NCI-H510A treated with DMSO at 0.1 percent for 48 hours (cell line): ENCODE results near the gene CA14.
"Not testable (repeated sequence)": the region's sequence is repeated elsewhere in the genome, so short reads cannot be mapped to it uniquely, and the experiment has no call there.

Experiments
- DNase-seq: peaks from one replicate; lab custom pipeline; 2025; lab: John Stamatoyannopoulos, UW

CA14 gene

DNA sequence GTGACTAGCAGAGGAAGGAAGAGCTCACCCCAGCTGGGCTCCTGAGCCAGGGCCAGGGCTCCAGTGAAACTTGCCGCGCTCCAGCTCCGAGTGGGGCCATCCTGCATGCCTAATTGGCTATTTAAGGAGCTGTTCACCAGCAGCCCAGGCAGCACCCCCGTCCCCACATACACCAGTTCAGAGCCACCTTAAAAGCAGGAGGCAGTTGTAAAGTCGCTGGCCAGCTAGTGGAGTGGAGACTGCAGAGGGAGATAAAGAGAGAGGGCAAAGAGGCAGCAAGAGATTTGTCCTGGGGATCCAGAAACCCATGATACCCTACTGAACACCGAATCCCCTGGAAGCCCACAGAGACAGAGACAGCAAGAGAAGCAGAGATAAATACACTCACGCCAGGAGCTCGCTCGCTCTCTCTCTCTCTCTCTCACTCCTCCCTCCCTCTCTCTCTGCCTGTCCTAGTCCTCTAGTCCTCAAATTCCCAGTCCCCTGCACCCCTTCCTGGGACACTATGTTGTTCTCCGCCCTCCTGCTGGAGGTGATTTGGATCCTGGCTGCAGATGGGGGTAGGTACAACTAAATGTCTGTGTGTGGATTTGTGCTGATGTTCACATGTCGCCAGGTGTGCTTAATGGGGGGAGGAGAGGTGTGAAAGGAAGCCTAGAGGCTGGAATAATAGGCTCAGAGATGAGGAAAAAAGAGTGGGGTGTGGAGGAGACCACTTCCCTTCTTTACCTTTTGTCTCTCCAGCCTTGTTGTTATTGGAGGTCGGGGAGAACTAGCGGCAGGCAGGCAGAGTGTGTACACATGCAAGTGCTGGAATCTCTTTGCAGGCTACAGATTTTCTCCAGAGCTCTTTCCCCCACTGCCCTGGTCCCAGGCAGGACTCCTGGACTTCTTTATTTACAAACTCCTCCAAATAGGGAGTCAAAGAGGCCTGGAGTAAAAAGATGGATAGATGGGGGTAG is at the start of gene CA14:
TSS of gene CA14 (plus strand) at position 151 of the 962 bp plus-strand sequence. CDS start at position 506, 355 bp downstream.
- DNase-seq = no peak

DNA sequence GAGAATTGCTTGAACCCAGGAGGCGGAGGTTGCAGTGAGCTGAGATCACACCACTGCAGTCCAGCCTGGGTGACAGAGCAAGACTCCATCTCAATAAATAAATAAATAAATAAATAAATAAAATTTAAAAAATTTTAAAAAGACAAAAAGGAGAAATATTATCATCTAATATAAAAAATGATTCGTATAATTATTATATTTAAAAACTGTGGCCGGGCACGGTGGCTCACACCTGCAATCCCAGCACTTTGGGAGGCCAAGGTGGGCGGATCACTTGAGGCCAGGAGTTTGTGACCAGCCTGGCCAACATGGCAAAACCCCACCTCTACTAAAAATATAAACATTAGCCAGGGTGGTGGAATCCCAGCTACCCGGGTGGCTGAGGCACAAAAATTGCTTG is 49.1 kb upstream of the CA14 start:
- DNase-seq = not testable (repeated sequence)

DNA sequence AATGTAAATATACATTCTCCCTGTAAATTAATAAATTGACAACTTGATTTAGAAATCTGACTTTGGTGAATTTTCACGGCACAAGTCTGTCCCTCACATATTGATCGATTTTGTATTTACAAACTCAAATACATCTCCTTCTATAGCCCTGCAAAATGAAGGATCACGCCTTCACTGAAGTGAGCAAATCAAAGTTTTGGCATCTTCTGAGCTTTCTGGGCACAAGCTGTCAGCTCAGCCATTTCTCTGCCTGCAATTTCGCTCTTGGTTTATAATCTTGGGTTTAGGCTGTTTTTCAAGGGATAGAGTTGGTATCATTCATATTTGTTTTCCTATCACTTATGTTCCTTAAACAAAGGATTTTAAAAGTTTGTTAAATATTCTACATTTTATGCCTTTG is 47.5 kb upstream of the CA14 start:
- DNase-seq = no peak

DNA sequence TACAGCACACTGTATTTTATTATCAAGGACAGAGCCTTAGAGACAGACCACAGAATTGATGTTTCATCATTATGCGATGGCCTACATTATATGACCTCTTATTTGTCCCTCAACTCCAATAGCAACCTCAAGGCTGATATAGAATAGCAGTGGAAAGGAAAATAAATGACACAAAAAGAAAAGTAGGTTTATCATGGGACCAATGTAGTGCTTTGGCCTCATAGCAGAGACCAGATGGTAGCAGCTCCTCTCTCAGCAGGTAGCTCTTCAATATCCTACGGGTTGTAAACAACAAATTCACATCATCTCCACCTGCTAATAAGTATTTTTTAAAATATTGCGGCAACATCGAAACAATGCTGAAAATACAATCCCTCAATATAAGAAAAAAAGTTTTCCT is 46.9 kb upstream of the CA14 start:
- no peak for DNase-seq

DNA sequence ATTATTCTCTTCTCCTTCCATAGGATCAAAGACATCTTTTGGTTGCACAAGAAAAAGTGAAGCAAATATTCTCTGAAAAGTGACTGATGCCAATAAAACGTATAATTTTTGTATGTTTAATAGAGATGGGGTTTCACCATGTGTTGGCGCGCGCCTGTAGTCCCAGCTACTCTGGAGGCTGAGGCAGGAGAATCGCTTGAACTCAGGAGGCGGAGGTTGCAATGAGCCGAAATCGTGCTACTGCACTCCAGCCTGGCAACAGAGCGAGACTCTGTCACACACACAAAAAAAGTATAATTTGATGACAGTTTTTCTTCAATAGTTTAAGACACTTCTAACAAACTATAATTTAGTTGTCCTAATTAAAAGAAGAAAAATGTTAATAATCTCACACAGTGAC is 45.5 kb upstream of the CA14 start:
- DNase-seq = no peak

DNA sequence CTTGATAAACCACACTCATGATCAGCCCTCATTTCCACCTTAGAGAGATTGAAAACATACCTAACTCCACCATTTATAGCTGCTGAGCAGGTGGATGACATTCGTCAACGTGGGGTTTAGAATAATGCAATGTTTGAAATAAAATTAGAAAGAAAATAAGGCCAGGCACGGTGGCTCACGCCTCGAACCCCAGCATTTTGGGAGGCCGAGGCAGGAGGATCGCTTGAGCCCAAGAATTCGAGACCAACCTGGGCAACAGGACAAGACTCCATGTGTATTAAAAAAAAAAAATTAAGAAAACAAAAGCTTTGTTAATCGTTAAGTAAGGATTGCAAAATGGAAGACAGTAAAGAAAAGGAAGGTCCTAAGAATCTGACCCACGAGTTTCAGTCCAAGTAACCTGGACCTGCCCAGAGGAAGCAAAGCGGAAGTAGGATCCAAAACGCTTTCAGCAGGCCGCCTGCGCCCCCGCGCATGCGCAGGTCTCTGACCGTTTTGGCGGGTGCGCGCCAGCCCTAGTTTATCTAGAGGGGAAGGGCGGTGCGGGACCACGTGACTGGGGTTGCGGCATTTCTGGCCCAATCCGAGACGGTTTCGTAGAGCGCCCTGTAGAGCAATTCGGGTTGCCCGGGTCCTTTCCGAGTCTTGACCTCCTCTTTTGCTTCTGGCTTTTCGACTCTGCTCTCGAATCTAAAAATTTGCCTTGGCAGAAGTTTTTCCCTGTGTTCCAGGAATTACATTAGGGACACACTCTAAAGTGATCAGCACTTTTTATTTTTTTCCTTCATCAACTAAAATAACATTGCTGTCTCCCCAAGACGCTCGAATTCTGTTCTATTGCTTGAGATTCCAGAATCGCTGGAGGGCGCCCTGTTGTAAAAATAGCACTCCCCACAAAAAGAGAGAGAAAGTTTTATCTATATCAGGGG is 44.1 kb upstream of the CA14 start:
- DNase-seq = no peak

DNA sequence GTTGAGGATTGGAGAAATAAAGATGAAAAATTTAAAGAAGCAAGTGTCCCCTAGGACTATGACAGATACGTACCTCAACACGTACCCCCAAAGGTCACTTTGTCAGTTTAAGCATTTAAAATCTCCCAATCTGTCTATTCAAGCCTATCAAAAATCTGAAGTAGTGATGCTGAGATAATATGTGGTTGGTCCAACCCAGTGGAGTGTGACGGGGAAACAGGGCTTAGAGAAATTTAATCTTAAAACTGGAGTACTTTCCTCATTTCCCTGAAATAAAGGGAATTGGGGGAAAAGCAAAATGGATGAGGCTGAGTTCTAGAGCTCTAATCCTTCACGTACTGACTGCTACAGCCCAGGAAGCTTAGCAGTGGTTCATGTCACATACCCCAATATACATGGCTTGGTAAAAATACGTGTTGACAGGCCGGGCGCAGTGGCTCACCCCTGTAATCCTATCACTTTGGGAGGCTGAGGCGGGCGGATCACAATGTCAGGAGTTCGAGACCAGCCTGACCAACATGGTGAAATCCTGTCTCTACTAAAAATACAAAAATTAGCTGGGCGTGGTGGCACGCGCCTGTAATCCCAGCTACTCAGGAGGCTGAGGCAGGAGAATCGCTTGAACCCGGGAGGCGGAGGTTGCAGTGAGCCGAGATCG is 43.3 kb upstream of the CA14 start:
- not testable (repeated sequence) for DNase-seq

DNA sequence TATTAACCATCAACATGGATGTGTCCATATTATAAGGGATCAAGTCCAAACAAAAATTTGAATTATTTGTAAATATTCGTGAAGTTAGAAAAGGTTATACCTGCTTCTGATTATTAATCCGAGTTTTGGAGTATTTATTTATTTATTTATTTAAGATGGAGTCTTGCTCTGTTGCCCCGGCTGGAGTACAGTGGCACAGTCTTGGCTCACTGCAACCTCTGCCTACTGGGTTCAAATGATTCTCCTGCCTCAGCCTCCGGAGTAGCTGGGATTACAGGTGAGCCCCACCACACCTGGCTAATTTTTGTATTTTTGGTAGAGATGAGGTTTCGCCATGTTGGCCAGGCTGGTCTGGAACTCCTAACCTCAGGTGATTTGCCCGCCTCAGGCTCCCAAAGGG is 41.7 kb upstream of the CA14 start:
- not testable (repeated sequence) for DNase-seq

DNA sequence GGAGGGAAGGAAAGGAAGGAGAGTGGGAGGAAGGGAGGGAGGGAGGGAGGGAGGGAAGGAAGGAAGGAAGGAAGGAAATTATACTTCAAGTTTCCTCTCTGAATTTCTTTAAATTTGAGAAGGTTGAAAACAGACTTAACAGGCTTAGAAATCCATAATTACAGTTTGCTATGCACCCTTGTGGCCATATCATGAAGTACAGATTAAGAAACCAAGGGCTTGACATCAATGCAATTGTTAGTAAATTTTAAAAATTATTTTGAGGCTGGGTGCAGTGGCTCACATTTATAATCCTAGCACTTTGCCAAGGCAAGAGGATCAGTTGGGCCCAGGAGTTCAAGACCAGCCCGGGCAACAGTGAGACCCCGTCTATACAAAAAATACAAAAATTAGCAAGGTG is 36.0 kb upstream of the CA14 start:
- no peak for DNase-seq

DNA sequence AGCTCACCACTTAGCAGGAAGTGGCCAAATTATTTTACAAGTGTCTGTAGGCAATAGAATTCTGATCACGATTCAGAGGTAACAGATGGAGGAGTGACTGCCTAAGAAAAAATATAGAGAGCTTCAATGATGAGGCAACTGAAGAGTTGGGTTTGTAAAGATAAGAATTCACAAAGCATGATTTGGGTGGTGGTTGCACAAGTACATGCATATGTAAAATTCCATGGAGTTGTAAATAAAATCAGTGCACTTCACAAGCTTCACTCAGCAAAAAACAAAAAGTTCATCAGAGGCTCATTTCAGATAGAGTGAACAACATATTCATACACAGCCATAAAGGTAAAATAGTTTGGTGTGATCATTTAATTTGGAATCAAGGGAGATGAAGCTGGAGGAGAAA is 32.6 kb upstream of the CA14 start:
- no peak for DNase-seq

DNA sequence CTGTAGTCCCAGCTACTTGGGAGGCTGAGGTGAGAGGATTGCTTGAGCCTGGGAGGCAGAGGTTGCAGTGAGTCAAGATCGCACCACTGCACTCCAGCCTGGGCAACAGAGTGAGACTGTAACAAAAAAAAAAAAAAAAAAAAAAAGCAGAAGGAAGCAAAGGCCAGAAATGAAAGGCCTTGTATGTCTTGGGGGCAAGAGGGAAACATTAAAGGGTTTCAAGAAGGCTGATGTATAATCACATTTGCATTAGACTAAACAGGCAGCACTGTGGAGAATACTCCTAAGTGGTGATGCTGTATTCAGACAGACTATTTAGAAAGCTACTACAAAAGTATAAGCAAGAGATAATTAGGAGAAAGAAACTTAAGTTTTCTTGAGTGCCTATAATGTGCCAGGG is 32.0 kb upstream of the CA14 start:
- no peak for DNase-seq

DNA sequence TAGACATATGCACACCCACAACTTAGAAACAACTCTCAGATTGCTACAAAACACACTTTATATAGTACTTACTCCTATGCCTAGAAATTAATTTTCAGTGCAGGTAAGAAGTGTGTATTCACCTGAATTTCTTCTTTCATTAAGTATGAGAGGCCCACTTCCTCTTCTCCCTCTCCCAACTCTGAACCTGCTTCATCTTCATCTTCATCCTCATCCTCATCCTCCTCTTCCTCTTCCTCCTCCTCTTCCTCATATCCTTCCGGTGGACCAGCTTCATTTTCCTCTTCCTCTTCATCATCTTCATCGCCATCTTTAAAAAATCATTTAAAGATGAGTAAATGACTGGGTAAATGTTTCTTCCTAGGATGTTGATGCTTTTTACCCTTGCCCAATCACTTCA is 31.1 kb upstream of the CA14 start:
- DNase-seq = no peak

DNA sequence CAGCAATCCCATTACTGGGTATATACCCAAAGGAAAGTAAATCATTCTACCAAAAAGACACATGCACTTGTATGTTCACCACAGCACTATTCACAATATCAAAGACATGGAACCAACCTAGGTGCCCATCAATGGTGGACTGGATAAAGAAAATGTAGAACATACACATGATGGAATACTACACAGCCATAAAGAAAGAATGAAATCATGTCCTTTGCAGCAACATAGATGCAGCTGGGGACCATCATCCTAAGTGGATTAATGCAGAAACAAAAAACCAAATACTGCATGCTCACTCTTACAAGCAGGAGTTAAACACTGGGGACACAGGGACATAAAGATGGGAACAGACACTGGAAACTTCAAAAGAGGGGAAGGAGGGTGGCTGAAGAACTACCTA is 30.3 kb upstream of the CA14 start:
- no peak for DNase-seq

DNA sequence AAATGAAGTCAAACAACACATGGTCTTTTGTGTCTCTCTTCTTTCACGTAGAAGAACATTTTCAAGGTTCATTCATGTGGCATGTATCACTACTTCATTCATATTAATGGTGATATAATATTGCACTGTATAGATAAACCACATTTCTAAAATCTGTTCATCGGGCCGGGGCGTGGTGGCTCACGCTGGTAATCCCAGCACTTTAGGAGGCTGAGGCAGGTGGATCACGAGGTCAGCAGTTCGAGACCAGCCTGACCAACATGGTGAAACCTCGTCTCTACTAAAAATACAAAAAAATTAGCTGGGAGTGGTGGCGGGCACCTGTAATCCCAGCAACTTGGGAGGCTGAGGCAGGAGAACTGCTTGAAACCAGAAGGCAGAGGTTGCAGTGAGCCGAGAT is 29.3 kb upstream of the CA14 start:
- not testable (repeated sequence) for DNase-seq

DNA sequence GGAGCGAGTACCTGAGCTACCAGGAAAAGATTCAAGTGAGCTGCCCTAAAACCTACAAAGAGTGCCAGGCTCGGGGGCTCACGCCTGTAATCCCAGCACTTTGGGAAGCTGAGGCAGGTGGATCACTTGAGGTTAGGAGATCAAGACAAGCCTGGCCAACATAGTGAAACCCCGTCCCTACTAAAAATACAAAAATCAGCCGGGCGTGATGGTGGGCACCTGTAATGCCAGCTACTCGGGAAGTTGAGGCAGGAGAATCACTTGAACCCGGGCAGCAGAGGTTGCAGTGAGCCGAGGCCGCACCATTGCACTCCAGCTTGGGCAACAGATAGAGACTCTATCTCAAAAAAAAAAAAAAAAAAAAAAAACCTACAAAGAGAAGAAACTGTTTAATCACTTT is 24.7 kb upstream of the CA14 start:
- DNase-seq = not testable (repeated sequence)

DNA sequence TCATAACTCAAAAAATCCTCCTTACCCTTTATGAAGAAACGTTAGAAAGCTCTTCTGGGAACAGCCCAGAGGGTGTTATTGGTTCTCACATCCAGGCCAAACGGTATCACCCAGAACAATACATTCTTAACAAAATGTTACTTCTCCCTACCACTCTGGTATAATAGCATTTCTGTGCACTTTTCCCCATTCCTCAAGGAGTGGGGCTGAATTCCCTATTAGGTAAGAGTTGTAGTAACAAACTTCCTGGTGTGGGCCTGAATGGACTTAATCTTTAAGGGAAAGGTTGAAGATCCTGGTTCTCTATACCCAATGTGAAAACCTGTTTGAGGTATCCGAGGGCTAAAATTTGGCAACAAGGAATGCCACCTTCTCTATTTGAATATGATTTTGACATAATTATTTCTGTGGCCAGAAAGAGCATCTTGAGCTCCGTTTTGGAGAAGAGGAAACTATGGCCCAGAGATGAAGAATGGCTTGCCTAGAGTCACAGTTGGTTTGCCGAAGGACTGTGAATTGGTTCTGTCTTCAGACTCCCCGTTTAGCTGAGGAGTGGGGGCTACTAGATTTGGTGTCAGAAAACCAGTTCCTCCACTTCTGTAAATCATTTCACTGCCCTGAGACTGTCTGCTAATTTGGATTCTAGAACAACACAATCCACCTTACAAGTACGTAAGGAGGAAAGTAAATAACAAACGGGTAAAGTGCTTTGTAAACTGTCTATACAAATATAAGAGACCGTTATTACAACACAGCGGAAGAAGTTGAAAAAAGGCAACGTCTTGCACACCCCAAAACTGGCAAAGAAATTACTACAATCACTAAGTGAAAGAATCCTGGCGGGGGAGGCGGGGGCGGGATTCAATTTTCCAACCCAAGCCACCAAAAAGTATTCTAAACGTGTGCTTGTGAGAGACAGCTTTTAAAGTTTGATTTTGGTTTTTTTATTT is 23.9 kb upstream of the CA14 start:
- DNase-seq = peak; percentile 37

DNA sequence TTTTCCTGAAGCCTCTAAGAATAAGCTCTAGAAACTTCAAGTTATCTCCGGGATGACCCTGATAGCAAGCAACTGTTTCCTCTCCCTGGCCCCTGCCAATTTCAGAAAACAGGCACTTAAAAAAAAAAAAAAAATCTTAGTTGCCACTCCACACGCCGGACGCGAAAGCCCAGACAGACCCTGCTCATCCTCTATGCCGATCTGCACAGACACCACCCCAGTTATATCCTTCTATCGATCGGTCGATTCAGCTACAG is 23.3 kb upstream of the CA14 start:
- no peak for DNase-seq

DNA sequence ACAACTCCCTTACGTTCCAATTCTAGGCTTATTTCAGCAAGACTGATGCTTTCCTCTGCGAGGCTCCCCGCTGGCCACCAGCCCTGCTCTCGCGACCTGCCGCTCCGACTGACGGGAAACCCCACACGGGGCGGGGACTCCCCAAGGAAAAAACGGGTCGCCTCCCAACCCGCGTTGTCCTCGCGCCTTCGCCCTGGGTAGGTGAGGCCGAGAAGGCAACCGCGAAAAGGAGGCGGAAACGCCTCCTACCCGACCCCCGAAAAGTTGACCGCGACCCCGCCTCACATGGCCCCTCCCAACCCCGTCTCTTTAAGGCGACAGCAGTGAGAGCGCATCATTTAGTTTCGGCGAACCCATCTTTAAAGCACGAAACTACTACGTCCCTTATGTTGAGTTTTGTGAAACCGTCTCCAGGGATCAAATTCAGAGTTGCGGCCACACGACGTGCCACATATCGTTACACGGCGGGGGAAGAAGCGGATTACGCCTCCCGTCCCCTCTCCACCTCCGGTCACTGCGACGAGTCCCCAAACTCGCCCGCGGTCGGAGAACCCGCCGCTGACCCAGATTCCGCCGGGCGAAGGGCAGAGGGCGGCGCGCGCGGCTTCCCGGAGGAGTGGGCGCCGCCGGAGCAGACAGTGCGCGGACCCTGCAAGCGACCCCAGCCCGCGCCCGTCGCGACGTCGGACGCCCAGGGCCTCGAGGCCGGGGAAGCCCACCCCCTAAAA is 22.8 kb upstream of the CA14 start:
- peak; percentile 48 for DNase-seq

DNA sequence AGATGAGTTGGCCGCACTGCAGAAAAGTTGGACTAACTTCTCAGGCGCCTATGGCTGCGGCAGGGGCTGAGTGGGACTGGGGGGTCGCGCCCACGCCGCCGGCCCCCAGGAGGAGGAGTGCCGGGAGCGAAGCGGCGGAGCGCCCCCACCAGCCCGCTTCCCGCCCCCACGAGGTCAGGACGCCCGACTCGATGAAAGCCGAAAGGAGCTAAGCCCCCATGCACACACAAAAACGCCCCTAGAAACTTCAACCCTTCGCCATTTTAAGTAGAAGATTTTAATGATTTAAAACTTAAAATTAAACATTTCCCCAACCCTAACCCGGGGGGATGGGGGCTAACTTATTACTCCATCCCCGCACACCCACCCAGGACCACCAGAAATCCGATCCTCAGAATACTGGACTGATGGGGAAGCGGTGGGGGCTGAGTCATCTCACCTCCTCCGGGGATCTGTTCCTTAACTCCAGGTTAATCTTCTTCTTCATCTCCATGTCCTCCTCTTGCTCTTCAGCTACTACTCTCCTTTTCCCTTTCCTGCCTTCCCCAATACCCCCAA is 22.2 kb upstream of the CA14 start:
- no peak for DNase-seq

DNA sequence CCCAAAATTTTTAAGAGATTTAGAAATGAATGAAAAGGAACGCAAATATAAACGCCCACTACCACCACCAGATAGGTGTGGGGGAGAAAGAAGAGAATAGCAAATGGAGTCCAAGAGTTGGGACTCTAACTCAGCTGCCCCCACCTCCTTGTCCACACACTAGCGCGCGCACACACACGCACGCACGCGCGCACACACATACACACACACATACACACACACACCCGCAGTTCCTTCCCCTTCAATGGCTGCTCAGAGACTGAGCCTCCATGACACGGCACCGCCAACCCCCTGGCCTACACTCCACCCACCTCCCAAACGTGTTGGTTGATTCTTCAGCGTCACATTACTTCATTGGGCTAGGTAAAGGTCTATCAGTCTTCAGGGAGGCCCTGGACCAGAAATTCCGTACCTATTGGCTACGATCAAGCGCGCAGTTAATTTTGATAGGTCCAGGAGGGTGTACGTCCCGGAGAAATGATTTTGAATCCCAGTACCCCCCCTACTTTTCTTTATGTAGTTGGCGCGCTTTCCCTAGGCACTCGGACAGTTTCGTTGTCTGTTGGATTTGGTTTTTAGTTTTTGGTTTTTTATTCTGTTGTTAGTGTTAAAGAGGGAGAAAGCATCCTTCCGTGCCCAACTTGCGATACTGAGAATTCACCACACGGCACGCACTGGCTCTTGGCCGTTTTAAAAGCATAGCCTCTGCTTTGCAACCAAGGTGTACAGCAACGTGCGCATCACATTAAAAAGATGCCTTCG is 21.5 kb upstream of the CA14 start, which contains the start of gene ANP32E:
TSS of gene ANP32E (minus strand) at position 261 of the 762 bp plus-strand sequence. CDS start 326 bp downstream, outside the sequence.
- DNase-seq = peak; percentile 99
